HFFc6 (cell line): ENCODE data around the gene CHCHD6. TPM values are rescaled to one million over a fixed set of nuclear protein-coding genes. Genes with fewer than 3 reads are reported as not detected.

Source experiments
- DNase-seq: peaks from one replicate; pipeline ENCODE4 v3.0.0-alpha.2; 2018
- H3K27ac Mint-ChIP-seq: 2 replicates; pipeline ENCODE4 v1.8.0; 2020; ENCODE audit warnings: mild to moderate bottlenecking, mixed read lengths
- H3K27me3 Mint-ChIP-seq: 2 replicates; pipeline ENCODE4 v1.8.0; 2021; ENCODE audit warnings: mild to moderate bottlenecking, moderate library complexity, mixed read lengths; ENCODE audit not compliant: insufficient read depth
- H3K36me3 Mint-ChIP-seq: 2 replicates; pipeline ENCODE4 v1.8.0; 2021; ENCODE audit warnings: low read depth, mixed read lengths
- H3K4me1 Mint-ChIP-seq: 2 replicates; pipeline ENCODE4 v1.8.0; 2020; ENCODE audit warnings: low read depth, mixed read lengths
- H3K4me3 Mint-ChIP-seq: 2 replicates; pipeline ENCODE4 v1.8.0; 2020; ENCODE audit warnings: mild to moderate bottlenecking, moderate library complexity, mixed read lengths
- H3K9me3 Mint-ChIP-seq: 2 replicates; pipeline ENCODE4 v1.8.0; 2020; ENCODE audit warnings: mild to moderate bottlenecking, mixed read lengths
- total RNA-seq, 6 experiments: library from RNA; stranded (reverse); fragmentation: NEBNext Ultra II Directional; extraction: Animal tissue kit (Norgen Biotek cat#: 25700); gene quantifications; 2 replicates in 1 of 6; 3 replicates in 5 of 6; pipeline ENCODE4 v1.2.3, GENCODE V29; 2021
- TF ChIP-seq, protein P1 (sequence below): fragments of 200-600 bp; sonication (generic); IDR thresholded peaks from 2 replicates; pipeline ENCODE4 v1.5.0; 2021; ENCODE audit warnings: antibody characterized with exemption, mild to moderate bottlenecking

Gene CHCHD6
- total RNA-seq, 6 experiments from 2014 or later: 18.6 to 22.9 (median 19.9) TPM

DNA sequence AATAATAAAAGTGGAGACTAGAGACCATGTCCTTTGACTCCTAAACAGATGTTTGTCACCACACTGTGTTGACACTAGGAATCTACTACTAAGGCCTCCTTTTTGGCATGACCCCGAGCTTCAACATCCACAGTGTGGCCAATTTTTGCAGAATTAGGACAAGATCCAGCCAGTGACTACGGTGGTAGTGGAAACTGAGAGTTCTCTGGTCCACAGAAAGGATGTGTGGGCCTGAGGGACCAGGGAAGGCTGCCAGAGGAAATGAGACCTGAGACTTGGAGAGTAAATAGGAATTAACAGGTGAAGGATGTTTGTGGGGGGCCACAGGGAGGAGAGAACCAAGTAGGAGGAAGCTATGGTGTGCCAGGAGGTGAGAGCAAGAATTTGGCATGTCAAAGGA lies 122.7 kb downstream of the CHCHD6 start:
- Mint-ChIP-seq H3K9me3 (no peaks in the 10 kb centered on the region), H3K36me3 (peaks cover 5% of the 10 kb centered on the region), H3K4me1 (no peaks in the 10 kb centered on the region), H3K27me3 (peaks cover 4% of the 10 kb centered on the region; the same call in 1 of the 2 replicates), H3K4me3 (no peak overlapping the region), H3K27ac (no peak overlapping the region)
- DNase-seq: no peak
- TF ChIP-seq, protein P1, sequence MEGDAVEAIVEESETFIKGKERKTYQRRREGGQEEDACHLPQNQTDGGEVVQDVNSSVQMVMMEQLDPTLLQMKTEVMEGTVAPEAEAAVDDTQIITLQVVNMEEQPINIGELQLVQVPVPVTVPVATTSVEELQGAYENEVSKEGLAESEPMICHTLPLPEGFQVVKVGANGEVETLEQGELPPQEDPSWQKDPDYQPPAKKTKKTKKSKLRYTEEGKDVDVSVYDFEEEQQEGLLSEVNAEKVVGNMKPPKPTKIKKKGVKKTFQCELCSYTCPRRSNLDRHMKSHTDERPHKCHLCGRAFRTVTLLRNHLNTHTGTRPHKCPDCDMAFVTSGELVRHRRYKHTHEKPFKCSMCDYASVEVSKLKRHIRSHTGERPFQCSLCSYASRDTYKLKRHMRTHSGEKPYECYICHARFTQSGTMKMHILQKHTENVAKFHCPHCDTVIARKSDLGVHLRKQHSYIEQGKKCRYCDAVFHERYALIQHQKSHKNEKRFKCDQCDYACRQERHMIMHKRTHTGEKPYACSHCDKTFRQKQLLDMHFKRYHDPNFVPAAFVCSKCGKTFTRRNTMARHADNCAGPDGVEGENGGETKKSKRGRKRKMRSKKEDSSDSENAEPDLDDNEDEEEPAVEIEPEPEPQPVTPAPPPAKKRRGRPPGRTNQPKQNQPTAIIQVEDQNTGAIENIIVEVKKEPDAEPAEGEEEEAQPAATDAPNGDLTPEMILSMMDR: no peak

DNA sequence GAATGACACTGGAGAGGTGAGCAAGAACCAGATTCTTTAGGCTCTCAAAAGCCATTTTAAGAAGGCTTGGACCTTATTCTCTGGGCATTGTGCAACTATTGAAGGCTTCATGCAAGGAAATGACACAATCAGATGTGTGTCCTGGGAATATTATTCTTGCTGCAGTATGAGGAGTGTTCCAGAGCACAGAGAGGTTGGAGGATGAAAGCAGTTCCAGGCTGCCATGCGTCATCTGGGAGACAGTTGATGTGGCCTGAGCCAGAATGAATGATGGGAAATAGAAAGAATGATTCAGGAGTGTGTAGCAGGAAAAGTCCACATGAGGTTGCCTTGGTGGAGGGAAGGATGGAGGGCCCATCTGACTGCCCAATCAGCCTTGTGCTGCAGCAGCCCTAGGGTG lies 123.1 kb downstream of the CHCHD6 start:
- DNase-seq: no peak
- TF ChIP-seq, protein P1: no peak
- Mint-ChIP-seq H3K27me3 (peaks cover 4% of the 10 kb centered on the region; the same call in 1 of the 2 replicates), H3K36me3 (peaks cover under 1% of the 10 kb centered on the region; the same call in 1 of the 2 replicates), H3K9me3 (no peaks in the 10 kb centered on the region), H3K27ac (no peak overlapping the region), H3K4me3 (no peak overlapping the region), H3K4me1 (no peaks in the 10 kb centered on the region)

DNA sequence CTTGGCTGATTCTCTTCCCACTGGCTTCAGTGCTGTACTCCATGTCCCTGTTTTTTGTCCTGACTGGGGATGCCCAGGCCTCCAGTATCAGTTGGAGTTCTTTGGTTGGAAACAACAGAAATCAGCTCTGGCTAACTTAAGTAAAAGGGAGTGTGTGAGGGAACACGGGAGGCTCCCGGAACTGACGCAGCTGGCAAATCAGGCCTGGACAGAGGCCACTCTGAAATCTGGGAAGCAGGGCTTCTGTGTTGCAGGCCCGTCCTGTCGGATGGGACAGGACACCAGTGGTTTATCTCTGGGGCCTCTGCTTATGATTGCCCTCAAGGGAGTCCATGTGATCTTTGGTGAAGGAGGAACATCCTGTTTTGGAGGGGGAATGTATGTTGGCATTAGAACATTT lies 124.3 kb downstream of the CHCHD6 start:
- Mint-ChIP-seq H3K4me1 (no peaks in the 10 kb centered on the region), H3K36me3 (no peaks in the 10 kb centered on the region), H3K9me3 (no peaks in the 10 kb centered on the region), H3K27ac (no peak overlapping the region), H3K4me3 (no peak overlapping the region), H3K27me3 (peaks cover 4% of the 10 kb centered on the region; the same call in 1 of the 2 replicates)
- TF ChIP-seq, protein P1: no peak
- no peak for DNase-seq

DNA sequence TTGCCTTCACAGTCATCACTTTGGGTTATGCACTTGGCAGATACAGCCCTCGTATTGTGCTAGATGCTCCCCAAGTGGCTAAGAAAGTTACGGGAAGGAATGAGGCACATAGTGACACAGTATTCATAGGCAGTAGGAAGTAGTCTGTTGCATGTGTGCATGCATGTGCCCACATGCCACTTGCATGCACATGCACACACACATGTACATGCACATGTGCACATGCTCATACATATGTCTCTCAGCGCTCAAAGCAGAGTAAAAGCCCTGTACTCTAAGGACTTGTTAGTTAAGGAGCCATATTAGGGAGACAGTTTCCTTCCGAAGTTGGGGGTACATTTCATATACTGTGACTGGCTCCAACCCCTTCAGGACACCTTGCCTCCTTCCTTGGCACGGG lies 128.9 kb downstream of the CHCHD6 start:
- Mint-ChIP-seq H3K4me1 (peaks cover 28% of the 10 kb centered on the region), H3K4me3 (no peak overlapping the region), H3K9me3 (no peaks in the 10 kb centered on the region), H3K27me3 (peaks cover 5% of the 10 kb centered on the region; the same call in 1 of the 2 replicates), H3K27ac (no peak overlapping the region), H3K36me3 (no peaks in the 10 kb centered on the region)
- DNase-seq: no peak
- TF ChIP-seq, protein P1: no peak

DNA sequence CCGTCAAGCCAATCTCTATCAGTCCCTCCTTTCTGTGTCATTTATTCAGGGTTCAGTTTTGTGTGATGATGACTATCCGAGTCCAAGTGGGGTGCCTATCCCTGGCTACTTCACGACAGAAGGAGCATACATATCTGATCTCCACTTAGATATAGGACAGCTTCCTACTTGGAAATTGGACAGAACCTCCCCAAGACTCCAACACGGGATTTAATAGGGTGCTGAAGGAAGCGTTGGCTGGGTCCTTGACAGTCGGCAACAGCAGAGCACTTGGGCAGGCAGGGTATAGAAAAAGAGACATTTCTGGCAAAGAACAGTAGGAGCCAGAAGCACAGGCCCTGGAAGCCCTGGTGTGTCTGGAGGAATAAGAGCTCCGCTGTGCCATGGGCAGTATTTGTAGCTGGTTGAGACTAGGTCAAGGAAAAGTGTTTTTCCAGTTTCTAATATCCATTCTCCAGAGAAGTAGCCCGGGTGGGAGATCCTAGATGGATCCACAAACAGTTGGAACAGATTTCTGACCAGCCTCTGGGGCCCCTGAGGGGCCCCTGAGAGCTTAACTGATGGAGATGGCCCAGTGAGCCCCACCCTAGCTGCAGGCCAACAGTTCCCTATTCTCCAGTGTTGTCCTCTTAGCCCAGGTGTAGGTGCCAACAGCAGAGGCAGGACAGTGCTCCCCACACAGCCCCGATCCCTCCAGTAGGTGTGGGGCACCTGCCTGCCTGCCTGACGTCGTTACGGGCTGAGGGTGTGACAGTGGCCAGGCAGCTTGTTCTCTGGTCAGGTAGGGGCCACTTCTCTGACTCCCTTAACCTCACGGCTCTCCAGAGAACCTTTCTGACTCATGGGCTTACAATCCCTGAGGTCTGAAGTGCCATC lies 130.8 kb downstream of the CHCHD6 start:
- peak overlapping the region; percentile 78 for H3K27ac Mint-ChIP-seq

More for the DNA sequence above, 130.8 kb downstream of the CHCHD6 start:
- Mint-ChIP-seq H3K9me3 (no peaks in the 10 kb centered on the region), H3K4me1 (peaks cover 28% of the 10 kb centered on the region), H3K4me3 (peak overlapping the region; percentile 46; the same call in 1 of the 2 replicates), H3K27me3 (peaks cover 5% of the 10 kb centered on the region; the same call in 1 of the 2 replicates), H3K36me3 (no peaks in the 10 kb centered on the region)
- DNase-seq: peak; percentile 13
- TF ChIP-seq, protein P1: no peak
